HepG2 (cell line): ENCODE data around the gene FIBP. TPM values are rescaled to one million over a fixed set of nuclear protein-coding genes. Genes with fewer than 3 reads are reported as not detected.

Source experiments
- ARHGAP35 ChIP-seq: sonication (generic); formaldehyde crosslinking; IDR thresholded peaks from 2 replicates; pipeline ENCODE4 v1.9.0; 2022; ENCODE audit warnings: mild to moderate bottlenecking, inconsistent platforms, moderate library complexity, missing genetic modification reagents, borderline replicate concordance
- E2F1 ChIP-seq: sonication (generic); formaldehyde crosslinking; IDR thresholded peaks from 2 replicates; pipeline ENCODE4 v1.5.0; 2020; ENCODE audit warnings: missing genetic modification reagents
- FOXM1 ChIP-seq: sonication (generic); formaldehyde crosslinking; IDR thresholded peaks from 2 replicates; pipeline ENCODE4 v1.5.0; 2020; ENCODE audit warnings: missing genetic modification reagents
- HNRNPK ChIP-seq: fragments of 200-400 bp; formaldehyde crosslinking; IDR thresholded peaks from 2 replicates; pipeline ENCODE4 v1.6.1; 2018; ENCODE audit warnings: low read length, low read depth, moderate library complexity, mild to moderate bottlenecking; ENCODE audit not compliant: poor library complexity, severe bottlenecking
- MTA3 ChIP-seq: sonication (generic); formaldehyde crosslinking; IDR thresholded peaks from 2 replicates; pipeline ENCODE4 v1.4.0; 2020; ENCODE audit warnings: missing genetic modification reagents
- PAF1 ChIP-seq: IDR thresholded peaks from 2 replicates; pipeline ENCODE4 v1.6.1; 2016; ENCODE audit warnings: missing genetic modification reagents, missing compliant biosample characterization
- POGK ChIP-seq: sonication (generic); formaldehyde crosslinking; conservative IDR thresholded peaks from 2 replicates; pipeline ENCODE4 v1.8.0; 2022; ENCODE audit warnings: mild to moderate bottlenecking, moderate library complexity, missing genetic modification reagents
- PRDM4 ChIP-seq: sonication (generic); formaldehyde crosslinking; IDR thresholded peaks from 2 replicates; pipeline ENCODE4 v1.9.0; 2021; ENCODE audit warnings: missing genetic modification reagents, borderline replicate concordance
- PTBP1 ChIP-seq: fragments of 200-400 bp; formaldehyde crosslinking; IDR thresholded peaks from 2 replicates; pipeline ENCODE4 v1.6.1; 2018; ENCODE audit warnings: low read length, low read depth; ENCODE audit not compliant: poor library complexity, severe bottlenecking
- RFX1 ChIP-seq: fragments of 450-650 bp; IDR thresholded peaks from 2 replicates; pipeline ENCODE4 v1.6.1; 2017
- SIX1 ChIP-seq: sonication (generic); formaldehyde crosslinking; IDR thresholded peaks from 2 replicates; pipeline ENCODE4 v1.4.0; 2020; ENCODE audit warnings: missing genetic modification reagents, borderline replicate concordance
- SP1 ChIP-seq, 2 experiments: fragments of 450-650 bp in 1 of 2; sonication (generic) in 1 of 2; formaldehyde crosslinking in 1 of 2; IDR thresholded peaks; 2 replicates each; pipeline versions ENCODE4 v1.4.0 to v1.6.1; 2016 to 2020; ENCODE audit warnings: missing genetic modification reagents in 1 of 2
- SRF ChIP-seq: IDR thresholded peaks from 2 replicates; pipeline ENCODE4 v1.6.1; 2011; ENCODE audit warnings: mild to moderate bottlenecking, low read depth, low read length, moderate library complexity
- TOPORS ChIP-seq: sonication (generic); formaldehyde crosslinking; IDR thresholded peaks from 2 replicates; pipeline ENCODE4 v1.8.0; 2023; ENCODE audit warnings: mild to moderate bottlenecking, missing genetic modification reagents
- ZNF264 ChIP-seq: sonication (generic); formaldehyde crosslinking; IDR thresholded peaks from 2 replicates; pipeline ENCODE4 v1.4.0; 2020; ENCODE audit warnings: missing genetic modification reagents
- ZNF33A ChIP-seq: sonication (generic); formaldehyde crosslinking; IDR thresholded peaks from 2 replicates; pipeline ENCODE4 v1.5.1; 2020; ENCODE audit warnings: missing genetic modification reagents, mild to moderate bottlenecking, moderate library complexity, borderline replicate concordance
- ZNF350 ChIP-seq: sonication (generic); formaldehyde crosslinking; IDR thresholded peaks from 2 replicates; pipeline ENCODE4 v1.4.0; 2020; ENCODE audit warnings: mild to moderate bottlenecking, low read depth, missing genetic modification reagents, borderline replicate concordance
- ZNF513 ChIP-seq: sonication (generic); formaldehyde crosslinking; conservative IDR thresholded peaks from 2 replicates; pipeline ENCODE4 v1.5.0; 2020; ENCODE audit warnings: missing genetic modification reagents
- ZNF644 ChIP-seq: IDR thresholded peaks from 2 replicates; pipeline ENCODE4 v1.6.1; 2016; ENCODE audit warnings: low read depth
- ZNF766 ChIP-seq: sonication (generic); formaldehyde crosslinking; IDR thresholded peaks from 2 replicates; pipeline ENCODE4 v1.5.0; 2020; ENCODE audit warnings: missing genetic modification reagents, borderline replicate concordance
- ZSCAN22 ChIP-seq: sonication (generic); formaldehyde crosslinking; IDR thresholded peaks from 2 replicates; pipeline ENCODE4 v1.4.0; 2020; ENCODE audit warnings: mild to moderate bottlenecking, missing genetic modification reagents
- polyA plus RNA-seq, 8 experiments: library from polyadenylated mRNA; depleted of rRNA in 3 of 8; stranded (reverse) in 7 of 8; unstranded in 1 of 8; fragments of >200 nt; fragmentation: Illumina TruSeq in 4 of 8; extraction: Trizol in 4 of 8; gene quantifications; 2 replicates each; pipeline versions ENCODE4 v1.2.1 to v1.2.3, GENCODE V29; 2011 to 2016; ENCODE audit warnings: low read depth in 4 of 8, missing spikeins in 1 of 8, mixed read lengths in 1 of 8; ENCODE audit not compliant: insufficient read depth in 1 of 8
- total RNA-seq, 5 experiments: library from RNA; depleted of rRNA; stranded (reverse); fragments of >200 nt; fragmentation: Illumina TruSeq; extraction: Trizol; gene quantifications; 2 replicates each; pipeline ENCODE4 v1.2.3, GENCODE V29; 2016; ENCODE audit warnings: low read depth in 1 of 5

The FIBP gene
- total and polyA plus RNA-seq, 2 of the 13 experiments (the other 11 are each of a cell fraction or from before 2014, with no cell fraction given): 42.9 to 62.1 TPM

GRCh38 chr11:65888163-65888814 is at the start of gene FIBP (continued):
- no peak for TF ChIP-seq ZNF766
- TF ChIP-seq PAF1 (CRISPR knock-in tag): no peak
- TF ChIP-seq ARHGAP35: no peak; the same call in 1 of the 2 replicates
- no peak for TF ChIP-seq MTA3 (CRISPR knock-in tag)
- TF ChIP-seq ZNF264: 0 out of 2 replicates have a peak, but pooled peaks have one; percentile 15
- no peak for TF ChIP-seq E2F1 (CRISPR knock-in tag)
- no peak for TF ChIP-seq ZNF644 (CRISPR knock-in tag)
- TF ChIP-seq SRF: no peak
- TF ChIP-seq RFX1: no peak
- no peak for TF ChIP-seq PRDM4
- TF ChIP-seq FOXM1 (CRISPR knock-in tag): no peak
- peak; percentile 94 for TF ChIP-seq ZNF350
- TF ChIP-seq PTBP1: no peak
- TF ChIP-seq SIX1 (CRISPR knock-in tag): no peak
- TF ChIP-seq POGK (CRISPR knock-in tag): peak; percentile 79
- no peak for TF ChIP-seq ZSCAN22 (CRISPR knock-in tag)
- no peak for TF ChIP-seq ZNF513 (CRISPR knock-in tag)
- TF ChIP-seq ZNF33A: peak; percentile 70; the same call in 1 of the 2 replicates
- TF ChIP-seq HNRNPK: no peak
- peak; percentile 37; the same call in 1 of the 2 replicates for TF ChIP-seq TOPORS (CRISPR knock-in tag)
- TF ChIP-seq SP1 (IDR thresholded peaks at IDR 0.05): no peak
- peak; percentile 35; the same call in 1 of the 2 replicates for TF ChIP-seq SP1 (CRISPR knock-in tag; IDR thresholded peaks at IDR 0.05)
